ENCODE measurements around the gene TEX22.

DNA sequence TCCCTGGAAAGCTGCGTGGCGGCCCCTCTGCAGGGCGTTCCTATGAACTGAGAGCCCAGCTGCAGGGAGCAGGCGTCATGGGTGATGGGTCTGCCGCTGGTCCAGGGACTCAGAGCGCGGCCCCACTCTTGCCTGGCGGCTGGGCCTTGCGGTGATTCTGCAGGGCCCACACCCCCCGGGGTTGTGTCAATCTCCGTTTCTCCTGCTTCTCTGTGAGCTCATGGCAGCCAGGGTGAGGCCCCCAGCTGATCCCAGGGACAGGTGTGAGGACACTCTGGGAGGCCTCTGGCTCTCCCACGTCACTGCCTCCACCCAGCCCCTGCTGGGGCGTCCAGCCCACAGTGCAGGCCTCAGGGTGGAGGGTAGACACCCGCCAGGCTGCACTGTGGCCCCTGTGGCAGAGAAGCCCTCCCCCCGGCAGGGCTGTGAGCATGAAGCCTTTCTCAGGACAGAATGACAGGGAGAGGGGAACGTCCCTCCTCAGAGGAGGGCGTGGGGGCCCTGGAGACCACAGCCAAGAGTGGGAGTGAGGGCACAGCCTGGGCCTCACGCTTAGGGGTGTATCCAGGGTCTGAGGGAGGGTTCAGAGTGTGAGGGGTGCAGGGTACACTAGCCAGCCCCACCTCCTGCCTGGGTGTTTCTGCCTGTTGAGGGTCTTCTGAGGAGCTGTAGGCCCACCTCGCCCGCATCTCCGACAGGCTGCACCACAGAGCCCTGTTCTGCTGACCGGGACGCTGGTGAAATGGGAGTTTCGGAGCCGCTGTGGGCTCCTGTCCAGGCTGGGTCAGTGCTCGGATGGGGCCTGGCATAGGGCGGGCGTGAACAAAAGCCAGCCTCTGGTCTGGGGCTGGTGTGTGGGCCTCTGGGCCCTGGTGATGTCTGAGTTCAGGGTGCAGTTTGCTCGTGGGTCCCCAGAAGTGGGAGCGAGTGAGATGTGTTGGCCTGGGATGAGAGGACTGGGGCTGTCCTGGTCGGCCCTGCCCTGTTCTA is 49.6 kb downstream of the TEX22 start:
- TF ChIP-seq, protein P1, sequence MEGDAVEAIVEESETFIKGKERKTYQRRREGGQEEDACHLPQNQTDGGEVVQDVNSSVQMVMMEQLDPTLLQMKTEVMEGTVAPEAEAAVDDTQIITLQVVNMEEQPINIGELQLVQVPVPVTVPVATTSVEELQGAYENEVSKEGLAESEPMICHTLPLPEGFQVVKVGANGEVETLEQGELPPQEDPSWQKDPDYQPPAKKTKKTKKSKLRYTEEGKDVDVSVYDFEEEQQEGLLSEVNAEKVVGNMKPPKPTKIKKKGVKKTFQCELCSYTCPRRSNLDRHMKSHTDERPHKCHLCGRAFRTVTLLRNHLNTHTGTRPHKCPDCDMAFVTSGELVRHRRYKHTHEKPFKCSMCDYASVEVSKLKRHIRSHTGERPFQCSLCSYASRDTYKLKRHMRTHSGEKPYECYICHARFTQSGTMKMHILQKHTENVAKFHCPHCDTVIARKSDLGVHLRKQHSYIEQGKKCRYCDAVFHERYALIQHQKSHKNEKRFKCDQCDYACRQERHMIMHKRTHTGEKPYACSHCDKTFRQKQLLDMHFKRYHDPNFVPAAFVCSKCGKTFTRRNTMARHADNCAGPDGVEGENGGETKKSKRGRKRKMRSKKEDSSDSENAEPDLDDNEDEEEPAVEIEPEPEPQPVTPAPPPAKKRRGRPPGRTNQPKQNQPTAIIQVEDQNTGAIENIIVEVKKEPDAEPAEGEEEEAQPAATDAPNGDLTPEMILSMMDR (IDR thresholded peaks at IDR 0.05) = no peak
- no peak for TF ChIP-seq EP300 (IDR thresholded peaks at IDR 0.05)

Measured in sigmoid colon (tissue), 4 donors.